ENCODE results near the gene WDTC1. TPM values are rescaled to one million over a fixed set of nuclear protein-coding genes. Genes with fewer than 3 reads are reported as not detected.

Gene WDTC1
- total and polyA plus RNA-seq, 2 of the 13 experiments (the other 11 are each of a cell fraction or from before 2014, with no cell fraction given), result 5.5 TPM

GRCh38 chr1:27341525-27342252, 107.3 kb downstream of the WDTC1 start, which contains the start of gene SYTL1 (continued):
- TF ChIP-seq ATF3 (CRISPR knock-in tag; IDR thresholded peaks at IDR 0.05) (no peak), SNAI1 (CRISPR knock-in tag; IDR thresholded peaks at IDR 0.05; ENCODE audit: borderline replicate concordance) (no peak), ZNF703 (CRISPR knock-in tag; IDR thresholded peaks at IDR 0.05; ENCODE audit: borderline replicate concordance) (no peak), HDAC1 (CRISPR knock-in tag; IDR thresholded peaks at IDR 0.05) (no peak; the same call in 1 of the 2 replicates), BCL3 (CRISPR knock-in tag; IDR thresholded peaks at IDR 0.05) (no peak), ZNF136 (CRISPR knock-in tag; IDR thresholded peaks at IDR 0.05; ENCODE audit: low read depth) (no peak), SPEN (CRISPR knock-in tag; IDR thresholded peaks at IDR 0.05; ENCODE audit: low read depth) (peak; percentile 50), ZSCAN30 (CRISPR knock-in tag; IDR thresholded peaks at IDR 0.05) (no peak), ZNF235 (CRISPR knock-in tag; IDR thresholded peaks at IDR 0.05; ENCODE audit: borderline replicate concordance) (no peak), ZNF207 (IDR thresholded peaks at IDR 0.05; ENCODE audit: borderline replicate concordance) (no peak), RERE (CRISPR knock-in tag; IDR thresholded peaks at IDR 0.05; ENCODE audit: low read depth) (no peak), ZNF607 (CRISPR knock-in tag; IDR thresholded peaks at IDR 0.05; ENCODE audit: borderline replicate concordance) (no peak), KLF11 (CRISPR knock-in tag; IDR thresholded peaks at IDR 0.05) (0 out of 2 replicates have a peak, but pooled peaks have one; percentile 72), TBX3 (IDR thresholded peaks at IDR 0.05; ENCODE audit: borderline replicate concordance) (0 out of 2 replicates have a peak, but pooled peaks have one; percentile 31), DDIT3 (CRISPR knock-in tag; IDR thresholded peaks at IDR 0.05) (no peak), STAG1 (CRISPR knock-in tag; IDR thresholded peaks at IDR 0.05) (no peak), ZNF460 (CRISPR knock-in tag; IDR thresholded peaks at IDR 0.05; ENCODE audit: borderline replicate concordance) (no peak), ZNF577 (CRISPR knock-in tag; IDR thresholded peaks at IDR 0.05; ENCODE audit: borderline replicate concordance, low read depth) (no peak), POGK (CRISPR knock-in tag; conservative IDR thresholded peaks at IDR 0.05) (0 out of 2 replicates have a peak, but pooled peaks have one; percentile 64), SP4 (CRISPR knock-in tag; IDR thresholded peaks at IDR 0.05) (peak; percentile 50; the same call in 1 of the 2 replicates)
